HepG2 (cell line): ENCODE measurements around the gene PTCH1.

Experiments
- CC2D1A ChIP-seq: sonication (generic); formaldehyde crosslinking; IDR thresholded peaks from 2 replicates; pipeline ENCODE4 v1.8.1; 2023; ENCODE audit warnings: mild to moderate bottlenecking, missing genetic modification reagents
- CEBPB ChIP-seq: IDR thresholded peaks from 2 replicates; pipeline ENCODE4 v1.6.1; 2011; ENCODE audit warnings: low read depth, low read length, improper control_type of control experiment, borderline replicate concordance
- NONO ChIP-seq, 2 experiments: fragments of 450-650 bp in 1 of 2; sonication (generic) in 1 of 2; formaldehyde crosslinking in 1 of 2; IDR thresholded peaks in 1 of 2; conservative IDR thresholded peaks in 1 of 2; 2 replicates each; pipeline versions ENCODE4 v1.6.1 to v1.8.0; 2017 to 2022; ENCODE audit warnings: mild to moderate bottlenecking in 1 of 2, missing genetic modification reagents in 1 of 2, moderate library complexity in 1 of 2
- PHF8 ChIP-seq: sonication (generic); formaldehyde crosslinking; IDR thresholded peaks from 2 replicates; pipeline ENCODE4 v1.5.0; 2020; ENCODE audit warnings: missing genetic modification reagents
- RFXANK ChIP-seq: IDR thresholded peaks from 2 replicates; pipeline ENCODE4 v1.6.1; 2016
- ZSCAN29 ChIP-seq: sonication (generic); formaldehyde crosslinking; conservative IDR thresholded peaks from 2 replicates; pipeline ENCODE4 v1.4.0; 2020; ENCODE audit warnings: mild to moderate bottlenecking, missing genetic modification reagents
- ZZZ3 ChIP-seq: sonication (generic); formaldehyde crosslinking; IDR thresholded peaks from 2 replicates; pipeline ENCODE4 v1.4.0; 2020; ENCODE audit warnings: missing genetic modification reagents, mild to moderate bottlenecking, borderline replicate concordance
- TF ChIP-seq, protein P1 (sequence below): sonication (generic); formaldehyde crosslinking; IDR thresholded peaks from 2 replicates; pipeline ENCODE4 v1.5.0; 2020; ENCODE audit warnings: mild to moderate bottlenecking, missing genetic modification reagents, moderate library complexity
- TF ChIP-seq, protein P2 (sequence below): IDR thresholded peaks from 2 replicates; pipeline ENCODE4 v1.6.1; 2016

DNA sequence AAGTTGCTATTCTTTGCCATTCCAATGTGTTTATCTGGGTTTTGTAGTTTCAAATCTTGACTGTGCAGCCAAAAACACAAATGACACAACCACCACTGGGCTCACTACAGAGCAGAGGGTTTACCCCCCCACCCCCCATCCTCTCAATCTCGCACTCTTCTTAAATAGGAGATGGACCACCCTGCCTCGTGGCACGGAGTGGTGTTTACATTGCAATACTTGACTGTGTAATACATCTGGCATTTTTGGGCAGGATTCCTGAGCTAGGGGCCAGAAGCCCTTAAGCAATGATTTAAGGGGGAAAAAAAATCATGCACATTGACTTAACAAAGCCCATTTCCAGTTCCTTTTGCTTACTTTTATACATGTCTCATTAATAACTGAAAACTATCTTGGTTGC is 19.0 kb downstream of the PTCH1 start:
- TF ChIP-seq CEBPB (no peak), PHF8 (CRISPR knock-in tag) (no peak), CC2D1A (no peak), NONO (IDR thresholded peaks at IDR 0.05) (no peak), NONO (CRISPR knock-in tag; conservative IDR thresholded peaks at IDR 0.05) (no peak), ZSCAN29 (no peak), RFXANK (CRISPR knock-in tag) (no peak), ZZZ3 (CRISPR knock-in tag) (no peak)
- TF ChIP-seq, protein P1, sequence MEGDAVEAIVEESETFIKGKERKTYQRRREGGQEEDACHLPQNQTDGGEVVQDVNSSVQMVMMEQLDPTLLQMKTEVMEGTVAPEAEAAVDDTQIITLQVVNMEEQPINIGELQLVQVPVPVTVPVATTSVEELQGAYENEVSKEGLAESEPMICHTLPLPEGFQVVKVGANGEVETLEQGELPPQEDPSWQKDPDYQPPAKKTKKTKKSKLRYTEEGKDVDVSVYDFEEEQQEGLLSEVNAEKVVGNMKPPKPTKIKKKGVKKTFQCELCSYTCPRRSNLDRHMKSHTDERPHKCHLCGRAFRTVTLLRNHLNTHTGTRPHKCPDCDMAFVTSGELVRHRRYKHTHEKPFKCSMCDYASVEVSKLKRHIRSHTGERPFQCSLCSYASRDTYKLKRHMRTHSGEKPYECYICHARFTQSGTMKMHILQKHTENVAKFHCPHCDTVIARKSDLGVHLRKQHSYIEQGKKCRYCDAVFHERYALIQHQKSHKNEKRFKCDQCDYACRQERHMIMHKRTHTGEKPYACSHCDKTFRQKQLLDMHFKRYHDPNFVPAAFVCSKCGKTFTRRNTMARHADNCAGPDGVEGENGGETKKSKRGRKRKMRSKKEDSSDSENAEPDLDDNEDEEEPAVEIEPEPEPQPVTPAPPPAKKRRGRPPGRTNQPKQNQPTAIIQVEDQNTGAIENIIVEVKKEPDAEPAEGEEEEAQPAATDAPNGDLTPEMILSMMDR: no peak
- TF ChIP-seq, protein P2, sequence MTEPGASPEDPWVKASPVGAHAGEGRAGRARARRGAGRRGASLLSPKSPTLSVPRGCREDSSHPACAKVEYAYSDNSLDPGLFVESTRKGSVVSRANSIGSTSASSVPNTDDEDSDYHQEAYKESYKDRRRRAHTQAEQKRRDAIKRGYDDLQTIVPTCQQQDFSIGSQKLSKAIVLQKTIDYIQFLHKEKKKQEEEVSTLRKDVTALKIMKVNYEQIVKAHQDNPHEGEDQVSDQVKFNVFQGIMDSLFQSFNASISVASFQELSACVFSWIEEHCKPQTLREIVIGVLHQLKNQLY (CRISPR knock-in tag): no peak
